Uterus (tissue), 4 donors: ENCODE data around the gene RAB6B. TPM values are rescaled to one million over a fixed set of nuclear protein-coding genes. Genes with fewer than 3 reads are reported as not detected.

Experiments used
- DNase-seq, 2 donors: peaks; one replicate each; pipeline ENCODE4 v3.0.0-alpha.2; 2019 to 2020
- H3K27ac ChIP-seq, 2 donors: fragments of 200-600 bp; sonication (generic); 1 replicate in 1 of 2; 2 replicates in 1 of 2; pipeline ENCODE4 v1.5.1; 2016 to 2018
- H3K27me3 ChIP-seq, 2 donors: fragments of 200-600 bp; sonication (generic); one replicate each; pipeline ENCODE4 v1.5.1; 2018 to 2019; ENCODE audit warnings: control low read depth in 1 of 2
- H3K36me3 ChIP-seq, 2 donors: fragments of 200-600 bp; sonication (generic); one replicate each; pipeline ENCODE4 v1.5.1; 2019; ENCODE audit warnings: control low read depth in 1 of 2
- H3K4me1 ChIP-seq, 2 donors: fragments of 200-600 bp; sonication (generic); one replicate each; pipeline ENCODE4 v1.5.1; 2018 to 2019; ENCODE audit warnings: control low read depth in 1 of 2
- H3K4me3 ChIP-seq, 2 donors: fragments of 200-600 bp; sonication (generic); 1 replicate in 1 of 2; 2 replicates in 1 of 2; pipeline ENCODE4 v1.5.1; 2018 to 2019; ENCODE audit warnings: mild to moderate bottlenecking in 1 of 2
- H3K9me3 ChIP-seq, 2 donors: fragments of 200-600 bp; sonication (generic); one replicate each; pipeline ENCODE4 v1.5.1; 2019; ENCODE audit warnings: control low read depth in 1 of 2
- POLR2A ChIP-seq, 2 donors: fragments of 450-650 bp; IDR thresholded peaks; one replicate each; pipeline ENCODE4 v1.6.1; 2016; ENCODE audit warnings: antibody characterized with exemption in 2 of 2, mild to moderate bottlenecking in 1 of 2, moderate library complexity in 1 of 2
- intact Hi-C: fragments of 100-400 bp; cut with DNase I; formaldehyde crosslinking; loops from one replicate; pipeline ENCODE4 v1.15.1; 2023; ENCODE audit warnings: low total_unique reads
- total RNA-seq, 4 donors: library from RNA; depleted of rRNA in 3 of 4; stranded (reverse); fragments of >200 nt in 3 of 4; gene quantifications; one replicate each; pipeline versions ENCODE4 v1.1.0 to v1.2.4, GENCODE V29; 2014 to 2023
- TF ChIP-seq, protein P1 (sequence below), 4 experiments: fragments of 200-600 bp in 2 of 4; fragments of 450-650 bp in 2 of 4; sonication (generic) in 2 of 4; IDR thresholded peaks; one replicate each; pipeline ENCODE4 v1.5.1; 2016 to 2019; ENCODE audit warnings: antibody characterized with exemption in 4 of 4, mild to moderate bottlenecking in 2 of 4, moderate library complexity in 1 of 4
- donor health status: DM: yes; HTN: yes; CAD: no.

The RAB6B gene
- total RNA-seq, 4 donors from 2014 or later: 0.29 to 12.0 (median 3.8) TPM

DNA sequence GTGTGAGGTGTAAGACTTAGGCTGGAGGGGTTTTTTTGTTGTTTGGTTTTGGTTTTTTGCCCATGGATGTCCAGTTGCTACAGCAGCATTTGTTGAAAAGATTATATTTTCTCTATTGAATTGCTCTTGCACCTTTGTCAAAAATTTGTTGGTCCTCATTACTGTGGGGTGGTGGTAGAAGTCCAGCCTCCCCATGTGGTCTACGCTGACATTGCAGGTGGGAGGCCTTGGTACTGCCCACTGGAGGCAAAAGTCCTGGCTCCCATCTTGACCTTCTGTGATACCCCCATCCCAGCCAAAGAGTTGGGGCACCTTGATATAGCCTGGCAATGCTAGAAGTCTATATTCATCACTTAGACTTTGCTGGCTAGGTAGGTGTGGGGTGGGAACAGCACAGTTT lies 5.4 kb upstream of the RAB6B start:
- H3K36me3 ChIP-seq: no peaks in the 10 kb centered on the region
- intact Hi-C loops: no loop called here
- H3K4me1 ChIP-seq: no peaks in the 10 kb centered on the region
- H3K4me3 ChIP-seq: no peak overlapping the region
- DNase-seq: no peak
- H3K27me3 ChIP-seq: no peaks in the 10 kb centered on the region
- no peaks in the 10 kb centered on the region for H3K9me3 ChIP-seq
- no peak overlapping the region for H3K27ac ChIP-seq
- TF ChIP-seq, protein P1, sequence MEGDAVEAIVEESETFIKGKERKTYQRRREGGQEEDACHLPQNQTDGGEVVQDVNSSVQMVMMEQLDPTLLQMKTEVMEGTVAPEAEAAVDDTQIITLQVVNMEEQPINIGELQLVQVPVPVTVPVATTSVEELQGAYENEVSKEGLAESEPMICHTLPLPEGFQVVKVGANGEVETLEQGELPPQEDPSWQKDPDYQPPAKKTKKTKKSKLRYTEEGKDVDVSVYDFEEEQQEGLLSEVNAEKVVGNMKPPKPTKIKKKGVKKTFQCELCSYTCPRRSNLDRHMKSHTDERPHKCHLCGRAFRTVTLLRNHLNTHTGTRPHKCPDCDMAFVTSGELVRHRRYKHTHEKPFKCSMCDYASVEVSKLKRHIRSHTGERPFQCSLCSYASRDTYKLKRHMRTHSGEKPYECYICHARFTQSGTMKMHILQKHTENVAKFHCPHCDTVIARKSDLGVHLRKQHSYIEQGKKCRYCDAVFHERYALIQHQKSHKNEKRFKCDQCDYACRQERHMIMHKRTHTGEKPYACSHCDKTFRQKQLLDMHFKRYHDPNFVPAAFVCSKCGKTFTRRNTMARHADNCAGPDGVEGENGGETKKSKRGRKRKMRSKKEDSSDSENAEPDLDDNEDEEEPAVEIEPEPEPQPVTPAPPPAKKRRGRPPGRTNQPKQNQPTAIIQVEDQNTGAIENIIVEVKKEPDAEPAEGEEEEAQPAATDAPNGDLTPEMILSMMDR (IDR thresholded peaks at IDR 0.05): no peak
- TF ChIP-seq POLR2A (IDR thresholded peaks at IDR 0.05): no peak

- H3K36me3 ChIP-seq: no peaks in the 10 kb centered on the region
- H3K27ac ChIP-seq: no peak overlapping the region
- TF ChIP-seq POLR2A (IDR thresholded peaks at IDR 0.05): no peak
- H3K4me1 ChIP-seq: no peaks in the 10 kb centered on the region
- no peaks in the 10 kb centered on the region for H3K27me3 ChIP-seq
- no peak overlapping the region for H3K4me3 ChIP-seq
- intact Hi-C loops: no loop called here
- DNase-seq: no peak
- no peaks in the 10 kb centered on the region for H3K9me3 ChIP-seq
Measured at GRCh38 chr3:133899311-133899710, 3.6 kb upstream of the RAB6B start.

DNA sequence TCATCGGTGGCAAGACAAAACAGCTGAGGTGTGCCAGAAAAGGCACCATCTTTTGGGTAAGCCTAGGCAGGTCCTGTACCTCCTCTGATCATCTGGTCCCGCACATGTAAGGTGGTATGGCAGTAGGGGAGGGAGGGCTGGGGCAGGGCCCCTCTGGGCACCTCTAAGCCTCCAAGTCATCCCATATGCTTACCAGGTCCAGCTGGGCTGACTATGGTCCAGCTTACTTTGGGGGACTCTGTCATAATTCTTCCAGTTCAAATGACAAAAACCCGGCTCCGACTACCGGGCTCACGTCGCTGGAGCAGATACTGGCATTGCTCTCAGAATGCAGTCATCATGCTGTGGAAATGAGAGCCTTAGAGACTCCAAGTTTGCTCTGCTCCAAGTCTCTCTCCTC lies 1.9 kb upstream of the RAB6B start:
- Histone ChIP-seq H3K27me3 (no peaks in the 10 kb centered on the region), H3K9me3 (no peaks in the 10 kb centered on the region), H3K27ac (no peak overlapping the region), H3K4me3 (no peak overlapping the region), H3K36me3 (no peaks in the 10 kb centered on the region), H3K4me1 (no peaks in the 10 kb centered on the region)
- intact Hi-C loops: no loop called here
- DNase-seq: no peak
- TF ChIP-seq, protein P1 (IDR thresholded peaks at IDR 0.05): no peak
- no peak for TF ChIP-seq POLR2A (IDR thresholded peaks at IDR 0.05)

DNA sequence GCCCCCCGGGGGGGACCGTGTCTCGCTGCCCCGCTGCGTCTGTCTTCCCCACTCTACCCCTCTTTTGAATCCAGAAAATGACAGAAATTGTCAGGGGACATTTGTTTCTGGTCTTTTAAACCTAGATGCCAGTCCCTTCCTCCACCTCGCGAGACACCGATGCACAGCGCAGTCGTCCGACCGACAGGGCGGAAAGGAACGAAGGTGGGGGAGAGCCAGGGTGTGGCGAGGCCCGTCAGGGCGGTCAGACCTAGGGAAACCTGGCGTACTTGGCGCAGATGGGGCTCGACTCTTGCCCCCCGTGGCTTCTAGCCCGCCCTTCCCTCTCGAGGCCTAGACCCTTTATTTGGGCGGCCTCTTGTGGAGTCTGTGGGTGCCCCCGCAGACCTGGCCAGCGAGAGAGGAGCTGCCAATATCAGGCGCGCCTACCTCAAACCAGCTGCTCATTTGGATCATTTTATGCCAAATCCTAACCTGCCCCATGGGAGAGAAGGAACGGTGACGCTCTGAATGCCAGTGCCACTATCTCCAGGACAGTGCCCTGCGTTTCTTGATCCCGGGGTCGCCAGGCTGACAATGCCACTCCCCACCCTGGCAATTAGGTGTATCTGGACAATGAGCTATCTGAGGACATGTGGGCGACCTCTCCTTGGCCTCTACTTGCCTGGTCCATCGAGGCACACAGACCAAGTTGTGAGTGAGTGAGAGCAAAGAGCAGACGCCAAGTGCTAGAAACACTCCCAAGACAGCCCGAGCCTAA lies 500 bp upstream of the RAB6B start:
- intact Hi-C loops: no loop called here
- Histone ChIP-seq H3K27ac (no peak overlapping the region), H3K27me3 (no peaks in the 10 kb centered on the region), H3K9me3 (no peaks in the 10 kb centered on the region), H3K4me1 (no peaks in the 10 kb centered on the region), H3K4me3 (peak overlapping the region; percentile 47 to 59), H3K36me3 (no peaks in the 10 kb centered on the region)
- TF ChIP-seq, protein P1 (IDR thresholded peaks at IDR 0.05): no peak
- TF ChIP-seq POLR2A (IDR thresholded peaks at IDR 0.05): no peak
- no peak for DNase-seq

DNA sequence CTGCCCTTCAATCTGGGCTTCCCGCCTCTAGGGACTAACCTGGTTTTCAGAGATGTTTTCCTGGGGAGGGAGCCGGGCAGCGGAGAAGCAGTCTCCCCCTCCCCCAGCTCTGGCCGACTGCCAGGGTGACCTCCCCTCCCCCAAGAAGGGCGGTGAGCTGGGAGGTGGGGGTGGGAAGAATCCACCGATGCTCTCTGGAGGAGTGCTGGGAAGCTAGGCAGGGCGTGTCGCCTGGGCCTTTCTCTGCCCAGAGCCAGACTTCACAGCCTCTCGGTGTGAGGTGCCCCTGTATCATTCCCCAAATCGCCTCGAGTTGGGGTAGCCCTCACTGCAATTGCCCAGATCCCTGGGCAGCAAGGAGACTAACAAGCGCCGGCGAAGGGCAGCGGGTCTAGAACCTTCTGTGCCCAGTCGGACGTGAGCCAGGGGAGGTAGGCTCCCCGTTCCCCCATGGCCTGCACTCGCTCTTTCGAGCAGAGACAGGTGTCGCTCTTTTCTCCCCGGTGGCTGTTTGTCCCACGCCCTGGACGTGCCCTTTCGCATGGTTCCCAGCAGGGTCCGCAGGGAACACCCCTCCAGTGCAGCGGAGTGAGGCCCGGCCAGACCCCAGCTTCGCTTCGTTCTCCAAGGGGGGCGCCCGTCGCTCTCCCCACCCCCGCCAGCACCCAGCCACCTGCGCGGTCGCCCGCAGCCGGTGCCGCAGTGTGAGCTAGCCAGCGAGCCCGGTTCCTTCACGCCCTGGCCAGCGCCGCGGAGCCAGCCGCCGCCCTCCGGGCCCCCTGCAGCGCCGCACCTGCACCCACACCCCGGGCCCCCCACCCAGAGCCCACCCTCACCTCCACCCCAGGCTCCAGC lies 1.1 kb downstream of the RAB6B start:
- TF ChIP-seq POLR2A (IDR thresholded peaks at IDR 0.05): no peak
- TF ChIP-seq, protein P1 (IDR thresholded peaks at IDR 0.05): no peak
- Histone ChIP-seq H3K4me1 (no peaks in the 10 kb centered on the region), H3K36me3 (no peaks in the 10 kb centered on the region), H3K27ac (no peak overlapping the region), H3K9me3 (no peaks in the 10 kb centered on the region), H3K4me3 (peak overlapping the region; percentile 47 to 59), H3K27me3 (no peaks in the 10 kb centered on the region)
- intact Hi-C loops: no loop called here
- no peak for DNase-seq
